HG03280 (cell line): ENCODE data around the gene DENND5B.
"Not testable (repeated sequence)": the region's sequence is repeated elsewhere in the genome, so short reads cannot be mapped to it uniquely, and the experiment has no call there.

ENCODE experiments used
- ATAC-seq: cut with Tn5 transposase; IDR thresholded peaks from one replicate; pipeline ENCODE4 v1.9.1; 2021; ENCODE audit warnings: mild to moderate bottlenecking, moderate library complexity; ENCODE audit not compliant: unreplicated experiment

The DENND5B gene

DNA sequence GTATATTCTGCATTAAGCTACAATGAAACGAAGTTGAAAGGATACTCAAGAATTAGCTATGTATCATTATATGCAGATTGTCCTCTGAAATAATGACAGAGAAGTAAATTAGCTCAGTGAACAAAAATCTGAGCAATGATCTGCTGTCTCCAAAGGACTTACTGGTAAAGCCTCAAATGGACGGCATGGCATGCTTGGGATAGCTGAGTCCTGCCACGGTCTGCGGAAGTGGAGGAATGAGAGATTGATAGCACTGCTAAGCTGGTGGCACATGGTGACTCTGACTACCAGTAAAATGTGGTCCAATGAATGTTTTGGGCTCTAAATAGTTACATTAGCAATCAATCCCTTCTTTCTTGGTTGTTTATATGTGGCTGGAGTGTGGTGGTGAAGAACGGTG, 3.7 kb upstream of the DENND5B start:
- no peak for ATAC-seq

DNA sequence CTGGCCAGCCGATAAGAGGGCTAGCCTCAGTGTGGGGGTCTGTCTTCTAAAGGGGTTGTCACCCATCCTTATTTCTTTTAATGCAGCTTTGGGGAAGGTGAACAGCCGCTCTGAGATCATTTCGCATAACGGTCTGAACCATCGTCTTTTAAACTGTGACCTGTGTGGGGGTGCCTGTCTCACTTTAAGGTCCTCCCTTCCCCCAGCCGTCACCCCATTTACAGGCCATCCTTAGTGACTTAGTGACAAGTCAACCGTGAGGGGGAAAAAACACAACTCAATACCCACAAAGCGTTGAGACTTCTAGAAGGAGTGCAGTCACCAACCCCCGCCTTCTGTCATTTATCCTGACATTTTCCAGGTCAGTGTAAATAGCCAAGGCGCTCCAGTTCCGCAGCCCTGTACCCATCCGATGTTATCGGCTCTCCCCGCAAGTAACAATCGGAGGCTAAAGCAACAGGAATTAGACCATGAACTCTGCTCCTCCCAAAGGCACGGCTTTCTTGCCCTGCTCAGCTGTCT, 505 bp upstream of the DENND5B start:
- peak; percentile 19 for ATAC-seq

GRCh38 chr12:31589904-31590641, 863 bp downstream of the DENND5B start:
- ATAC-seq = peak; percentile 33

DNA sequence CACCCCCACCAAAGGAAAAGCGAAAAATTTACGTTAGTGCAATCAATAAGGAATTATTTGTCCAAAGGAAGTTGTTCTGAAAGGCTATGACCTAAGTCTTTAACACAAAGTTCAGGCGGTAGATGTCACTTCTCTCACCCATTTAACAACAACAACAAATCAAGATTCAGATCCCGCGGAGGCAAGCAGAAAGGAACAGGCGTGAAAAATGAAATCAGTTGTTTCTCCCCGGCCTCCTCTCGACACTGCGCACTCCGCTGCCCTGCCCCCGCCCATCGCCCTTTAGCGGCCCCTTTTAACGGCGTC, 1.4 kb downstream of the DENND5B start:
- ATAC-seq = peak; percentile 36

- ATAC-seq = no peak
Measured at GRCh38 chr12:31588976-31589375, 2.0 kb downstream of the DENND5B start.

DNA sequence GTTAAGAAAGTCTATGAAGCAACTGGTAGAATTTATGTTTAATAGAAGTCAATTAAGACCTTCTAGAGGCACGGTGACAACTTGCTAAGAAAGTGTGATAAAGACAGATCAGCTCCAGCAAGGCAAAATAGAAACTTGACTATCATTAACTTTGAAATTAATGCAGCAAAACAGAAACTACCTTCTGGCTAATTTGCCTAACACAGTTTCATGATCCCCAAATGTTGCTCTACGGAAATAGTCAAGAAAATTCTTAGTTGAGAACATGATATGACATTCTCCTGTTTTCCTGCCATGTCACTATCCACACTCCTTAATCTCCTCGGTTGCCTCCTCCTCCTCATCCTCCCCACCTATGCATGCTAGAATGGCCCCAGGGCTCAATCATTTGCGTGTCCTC, 4.2 kb downstream of the DENND5B start:
- peak; percentile 26 for ATAC-seq

DNA sequence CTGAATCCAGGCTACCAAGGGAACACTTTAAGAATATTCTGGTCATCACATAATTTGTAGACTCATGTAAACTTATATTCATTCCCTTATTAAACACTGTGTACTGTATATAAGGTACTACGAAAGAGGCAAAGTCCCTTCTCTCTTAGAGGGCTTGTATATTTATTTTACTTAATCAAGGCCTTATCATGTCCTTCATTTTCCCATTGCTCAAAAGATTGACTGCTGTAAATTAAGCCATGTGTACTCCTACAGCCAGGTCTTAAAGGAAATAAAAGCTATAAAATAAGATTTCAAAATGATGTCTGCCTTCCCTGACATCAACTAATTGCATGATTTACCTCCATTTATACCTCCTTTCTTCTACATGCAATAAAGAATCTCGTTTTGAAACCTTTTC, 5.0 kb downstream of the DENND5B start:
- no peak for ATAC-seq

- no peak for ATAC-seq
Measured at GRCh38 chr12:31585271-31585670, 5.7 kb downstream of the DENND5B start.

DNA sequence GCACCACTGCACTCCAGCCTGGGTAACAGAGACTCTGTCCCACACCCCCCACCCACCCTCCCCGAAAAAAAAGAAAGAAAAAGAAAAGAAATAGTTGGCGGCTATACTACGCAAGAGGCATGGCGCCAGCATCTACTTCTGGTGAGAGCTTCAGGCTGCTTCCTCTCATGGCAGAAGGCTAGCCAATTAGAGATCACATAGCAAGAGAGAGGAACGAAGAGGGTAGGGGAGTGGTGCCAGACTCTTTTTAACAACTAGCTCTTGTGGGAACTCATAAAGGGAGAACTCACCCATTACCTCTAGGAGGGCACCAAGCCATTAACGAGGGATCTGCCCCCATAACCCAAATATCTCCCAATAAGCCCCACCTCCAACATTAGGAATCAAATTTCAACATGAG, 6.2 kb downstream of the DENND5B start:
- ATAC-seq = no peak

- no peak for ATAC-seq
Measured at GRCh38 chr12:31583878-31584277, 7.1 kb downstream of the DENND5B start.

- no peak for ATAC-seq
Measured at GRCh38 chr12:31582155-31582554, 8.8 kb downstream of the DENND5B start.

DNA sequence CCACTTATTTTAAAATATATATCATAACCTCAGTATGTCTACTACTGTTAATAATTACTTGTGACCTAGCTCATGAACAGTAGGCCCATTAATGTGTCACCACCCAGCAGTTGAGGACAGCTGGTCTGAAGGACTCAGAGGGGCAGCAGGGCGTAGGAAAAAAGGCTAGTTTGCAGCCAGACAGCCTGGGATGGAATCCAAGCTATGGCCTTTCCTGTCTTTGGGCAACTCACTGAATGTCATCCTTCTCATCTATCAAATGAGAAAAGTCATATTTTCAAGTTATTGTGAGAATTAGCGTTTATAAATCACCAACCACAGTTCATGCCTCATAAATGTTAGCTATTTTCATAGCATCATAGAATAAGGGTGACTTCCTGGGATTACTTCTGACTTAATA, 12.3 kb downstream of the DENND5B start:
- no peak for ATAC-seq

GRCh38 chr12:31574803-31575575, 15.9 kb downstream of the DENND5B start:
- ATAC-seq = no peak

GRCh38 chr12:31574367-31574766, 16.6 kb downstream of the DENND5B start:
- ATAC-seq = not testable (repeated sequence)

DNA sequence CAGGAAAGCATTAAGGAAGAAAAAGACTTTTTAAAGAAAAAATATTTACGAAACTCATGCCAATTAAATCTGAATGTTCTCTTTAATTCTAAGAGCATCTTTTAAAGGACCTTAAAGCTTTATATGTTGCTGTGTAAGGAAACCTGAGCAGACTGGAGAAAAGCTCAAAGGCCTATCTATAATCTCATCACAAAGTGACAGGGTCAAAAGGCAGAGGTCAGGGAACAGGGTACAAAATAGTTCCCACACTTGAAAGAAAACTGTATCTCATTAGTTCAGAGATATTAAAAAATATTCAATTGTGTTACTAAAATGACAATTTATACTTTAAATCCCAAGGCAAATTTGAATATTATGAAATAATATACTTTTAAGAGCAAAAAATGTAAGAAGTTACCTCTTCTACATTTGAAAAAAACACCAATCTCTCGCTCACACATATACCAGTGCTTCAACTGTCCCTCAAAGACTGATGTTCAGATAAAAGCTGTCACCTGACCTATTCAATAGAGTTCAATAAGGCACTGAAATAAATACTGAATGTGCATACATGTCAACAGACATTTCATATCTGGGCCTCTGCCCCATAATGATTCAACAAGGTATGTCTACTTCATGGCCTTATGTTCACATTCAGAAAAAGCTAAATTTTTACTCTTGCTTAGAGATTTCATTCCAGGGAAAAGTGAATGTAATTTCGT, 17.9 kb downstream of the DENND5B start:
- ATAC-seq = no peak

GRCh38 chr12:31570880-31571279, 20.1 kb downstream of the DENND5B start:
- ATAC-seq = no peak

- not testable (repeated sequence) for ATAC-seq
Measured at GRCh38 chr12:31569517-31569916, 21.4 kb downstream of the DENND5B start.

DNA sequence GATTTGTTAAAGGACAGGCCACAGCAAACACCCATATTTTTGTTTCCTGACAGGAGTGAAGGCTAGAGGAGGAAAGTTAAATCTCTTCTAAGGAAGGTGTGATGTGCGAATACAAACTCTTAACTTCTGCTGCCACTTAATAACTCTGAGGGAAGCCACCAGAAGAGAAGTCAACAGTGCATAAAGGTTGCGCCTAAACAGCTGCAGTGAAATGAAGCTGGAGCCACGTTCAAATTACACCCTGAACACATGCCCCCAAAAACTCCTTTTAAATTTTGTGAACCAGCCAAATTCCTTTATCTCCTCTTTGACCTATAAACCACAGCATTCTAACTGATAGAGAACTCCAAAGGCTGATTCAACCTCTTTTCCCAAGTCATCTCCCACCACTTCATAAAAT, 22.4 kb downstream of the DENND5B start:
- ATAC-seq = no peak

DNA sequence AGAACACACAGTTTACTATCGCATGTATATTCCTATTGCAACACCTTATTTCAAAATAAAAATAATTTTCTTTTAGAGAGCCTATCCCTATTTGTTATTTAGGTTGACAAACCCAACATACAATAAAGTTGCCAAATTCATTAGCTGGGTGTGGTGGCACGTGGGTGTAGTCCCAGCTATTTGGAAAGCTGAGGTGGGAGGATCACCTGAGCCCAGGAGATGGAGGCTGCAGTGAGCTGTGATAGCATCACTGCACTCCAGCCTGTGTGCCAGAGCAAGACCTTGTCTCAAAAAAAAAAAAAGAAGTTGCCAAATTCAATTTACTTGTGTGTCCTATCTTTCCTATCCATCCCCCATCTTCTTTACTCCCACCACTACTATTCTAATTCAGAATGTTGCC, 23.9 kb downstream of the DENND5B start:
- no peak for ATAC-seq

DNA sequence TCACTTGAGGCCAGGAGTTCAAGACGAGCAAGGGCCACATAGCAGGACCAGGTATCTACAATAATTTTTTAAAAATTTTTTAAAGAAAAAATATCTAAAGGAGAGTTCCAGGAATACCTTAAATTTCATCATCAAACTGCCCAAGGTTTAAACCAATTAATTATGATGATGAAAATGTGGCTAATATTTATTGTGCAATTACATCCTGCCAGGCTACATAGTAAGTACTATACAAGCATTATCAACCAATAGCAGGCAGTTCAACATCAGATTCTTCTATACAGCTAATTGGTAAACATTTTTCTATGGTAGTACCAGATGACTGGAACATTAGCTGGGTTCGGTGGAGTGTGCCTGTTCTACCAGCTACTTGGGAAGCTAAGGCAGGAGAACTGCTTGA, 24.4 kb downstream of the DENND5B start:
- ATAC-seq = no peak

- no peak for ATAC-seq
Measured at GRCh38 chr12:31562594-31563328, 28.2 kb downstream of the DENND5B start.
